GM19372 (cell line): ENCODE results near the gene DIDO1.

Source experiments
- ATAC-seq: cut with Tn5 transposase; IDR thresholded peaks from one replicate; pipeline ENCODE4 v1.9.1; 2021; ENCODE audit warnings: mild to moderate bottlenecking, low read depth, moderate library complexity; ENCODE audit not compliant: unreplicated experiment

DIDO1 gene

DNA sequence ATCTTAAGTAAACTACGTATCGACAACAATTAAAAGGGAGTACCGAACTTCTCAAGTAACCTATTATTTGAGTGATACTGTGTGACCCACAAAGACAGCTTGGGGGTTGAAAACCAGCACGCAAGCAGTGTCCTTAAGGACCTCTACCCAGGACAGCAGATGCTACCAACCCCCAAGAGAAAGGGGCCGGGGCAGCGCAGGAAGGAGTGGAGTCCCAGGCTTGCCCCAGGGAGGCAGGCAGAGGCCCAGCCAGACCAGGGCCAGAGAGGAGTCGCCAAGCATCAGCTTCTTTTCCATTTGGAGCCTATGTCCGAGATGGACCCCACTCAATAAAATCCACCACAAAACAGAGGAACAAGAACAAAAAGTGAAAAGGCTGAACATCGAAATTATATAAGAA lies 11.9 kb downstream of the DIDO1 start:
- no peak for ATAC-seq

DNA sequence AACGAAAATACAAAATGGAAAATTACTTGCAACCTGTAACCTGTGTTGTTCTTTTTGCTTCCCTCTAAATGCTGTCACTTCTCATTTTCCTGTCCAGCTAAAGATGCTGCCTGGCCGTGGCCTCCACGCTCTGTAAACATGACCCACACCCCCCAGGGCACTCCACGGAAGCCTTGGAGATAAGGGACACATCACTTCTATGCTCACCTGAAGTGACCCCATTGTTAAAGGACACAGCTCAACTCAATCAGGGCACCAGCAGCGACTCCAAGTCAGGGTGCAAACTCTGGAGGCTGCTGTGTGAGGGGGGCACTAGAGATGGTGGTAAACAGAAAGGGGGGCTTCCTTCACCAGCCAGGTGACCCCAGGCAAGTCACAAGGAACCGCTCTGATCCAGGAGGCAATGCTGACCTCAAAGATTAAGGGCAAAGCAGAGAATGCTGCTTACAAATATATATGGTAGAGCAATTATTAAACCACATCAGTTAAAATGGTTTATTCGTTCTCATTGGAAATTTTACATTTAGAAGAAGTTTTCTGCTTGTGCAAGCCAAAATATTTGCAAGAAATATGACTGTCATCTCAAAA lies 13.2 kb downstream of the DIDO1 start:
- no peak for ATAC-seq

DNA sequence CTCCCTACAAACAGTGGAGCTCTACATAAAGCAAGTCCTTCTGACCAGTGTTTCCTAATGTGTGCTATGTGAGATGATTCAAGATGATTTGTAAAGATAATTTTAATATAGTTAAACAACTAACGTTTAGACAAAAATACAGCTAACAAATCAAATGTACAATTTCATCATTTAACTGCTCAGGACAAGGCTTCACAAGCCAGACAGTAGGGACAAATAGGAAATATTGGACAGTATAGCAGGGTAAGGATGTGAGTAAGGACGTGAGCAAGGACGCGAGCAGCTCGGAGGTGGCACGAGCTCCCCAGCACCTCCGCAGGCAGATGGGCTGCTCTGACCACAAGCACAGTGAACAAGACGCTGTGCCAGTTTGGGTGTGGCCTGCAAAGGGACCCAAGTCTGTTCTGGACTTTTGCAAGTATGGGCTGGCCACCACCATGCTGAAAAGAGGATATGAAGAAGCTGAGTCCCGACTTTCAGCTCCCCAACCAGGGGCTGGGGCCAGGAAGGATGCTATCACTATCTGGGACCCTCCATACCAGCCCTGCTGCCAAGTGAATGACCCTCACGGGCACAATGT lies 14.5 kb downstream of the DIDO1 start:
- no peak for ATAC-seq

DNA sequence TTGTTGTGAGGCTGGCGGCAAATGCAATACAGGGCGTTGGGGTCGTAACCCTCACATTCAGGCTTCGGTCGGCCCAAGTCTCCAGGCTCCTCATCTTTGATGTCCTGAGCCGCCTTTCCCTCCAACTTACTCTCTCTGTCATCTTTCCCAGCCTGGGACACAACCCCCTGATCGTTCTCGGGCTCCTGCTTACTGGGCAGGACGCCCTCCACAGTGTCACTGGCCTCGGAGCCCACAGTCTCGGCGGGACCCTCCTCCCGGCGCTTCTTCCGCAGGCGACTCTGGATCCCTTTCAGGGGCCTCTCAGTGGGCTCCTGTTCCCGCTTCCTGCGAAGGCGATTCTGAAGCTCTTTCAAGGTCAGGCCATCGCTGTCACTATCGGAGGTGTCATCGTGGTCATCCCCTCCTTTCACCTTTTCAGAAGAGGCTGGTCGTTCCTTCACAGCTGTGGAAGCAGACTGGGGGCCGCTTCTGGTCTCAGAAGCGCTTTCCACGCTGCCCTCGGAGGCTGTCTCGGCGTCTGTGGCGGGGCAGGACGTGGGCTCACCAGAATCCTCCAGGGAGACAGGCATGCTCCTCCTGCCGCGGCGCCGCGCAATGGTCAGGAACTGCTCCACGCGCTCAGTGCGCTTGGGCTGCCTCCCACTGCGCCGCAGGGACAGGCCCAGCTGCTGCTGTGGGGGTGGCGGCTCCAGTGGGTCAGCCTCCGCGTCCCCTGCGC lies 15.4 kb downstream of the DIDO1 start:
- no peak for ATAC-seq

DNA sequence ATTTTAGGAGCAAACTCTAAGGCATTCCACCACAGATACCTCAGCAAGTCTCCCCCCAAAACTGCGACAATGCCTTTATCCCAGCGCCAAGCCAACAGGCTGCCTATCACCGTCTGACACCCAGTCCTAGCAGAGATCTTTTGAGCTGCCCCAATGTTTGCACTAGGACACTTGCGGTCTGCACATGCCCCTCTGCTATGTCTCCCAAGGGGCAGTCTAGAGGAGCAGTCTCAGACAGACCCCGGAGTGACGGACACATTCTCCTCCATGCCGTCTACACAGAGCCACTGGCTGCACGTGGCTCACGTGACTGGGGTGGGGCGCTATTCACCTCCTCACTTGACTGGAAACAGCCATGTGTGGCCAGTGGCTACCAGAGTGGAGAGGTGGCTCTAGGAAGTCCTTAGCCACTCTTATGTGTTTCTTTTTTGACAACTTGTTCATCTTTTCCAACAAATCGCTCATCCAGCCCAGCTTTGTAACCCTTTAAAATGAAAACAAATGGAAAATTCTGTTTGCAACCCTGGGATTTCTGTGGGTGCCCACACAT lies 16.0 kb downstream of the DIDO1 start:
- ATAC-seq = no peak

DNA sequence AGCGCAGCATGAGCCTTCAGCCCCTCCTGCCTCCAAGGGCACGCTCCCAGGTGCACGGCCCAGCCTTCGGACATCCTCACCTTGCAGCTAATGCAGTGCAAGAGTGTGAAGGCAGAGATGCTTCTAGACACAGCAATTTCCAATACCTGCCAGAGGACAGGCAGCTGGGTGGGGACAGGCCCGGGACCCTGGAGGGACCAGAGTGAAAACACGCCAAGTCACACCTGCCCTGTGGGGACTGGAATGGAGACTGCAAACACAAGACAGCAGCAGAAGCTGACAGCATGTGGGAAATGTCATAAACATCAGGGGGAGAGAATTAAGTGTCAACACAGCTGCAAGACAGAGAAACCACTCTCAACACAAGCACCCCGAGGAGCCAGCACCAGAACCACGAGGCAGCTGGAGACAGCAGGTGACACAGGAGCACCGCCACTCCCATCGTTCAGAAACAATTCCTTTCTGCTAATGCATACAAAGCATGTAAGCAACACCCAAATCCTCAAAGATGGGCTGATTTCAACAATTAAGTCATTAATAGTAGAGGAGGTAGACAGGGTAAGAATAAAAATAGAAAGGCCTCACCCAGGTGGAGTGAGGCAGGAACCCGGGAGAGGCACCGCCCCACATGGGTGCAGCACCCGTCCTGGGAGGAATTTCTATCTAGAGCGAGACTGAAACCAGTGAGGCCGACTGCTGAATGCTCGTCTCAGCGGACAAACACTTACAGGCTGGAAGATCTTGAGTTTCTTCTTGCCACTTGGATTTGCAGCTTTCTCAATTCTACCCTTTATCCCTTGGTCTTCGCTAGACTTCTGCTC lies 17.1 kb downstream of the DIDO1 start:
- ATAC-seq = no peak

DNA sequence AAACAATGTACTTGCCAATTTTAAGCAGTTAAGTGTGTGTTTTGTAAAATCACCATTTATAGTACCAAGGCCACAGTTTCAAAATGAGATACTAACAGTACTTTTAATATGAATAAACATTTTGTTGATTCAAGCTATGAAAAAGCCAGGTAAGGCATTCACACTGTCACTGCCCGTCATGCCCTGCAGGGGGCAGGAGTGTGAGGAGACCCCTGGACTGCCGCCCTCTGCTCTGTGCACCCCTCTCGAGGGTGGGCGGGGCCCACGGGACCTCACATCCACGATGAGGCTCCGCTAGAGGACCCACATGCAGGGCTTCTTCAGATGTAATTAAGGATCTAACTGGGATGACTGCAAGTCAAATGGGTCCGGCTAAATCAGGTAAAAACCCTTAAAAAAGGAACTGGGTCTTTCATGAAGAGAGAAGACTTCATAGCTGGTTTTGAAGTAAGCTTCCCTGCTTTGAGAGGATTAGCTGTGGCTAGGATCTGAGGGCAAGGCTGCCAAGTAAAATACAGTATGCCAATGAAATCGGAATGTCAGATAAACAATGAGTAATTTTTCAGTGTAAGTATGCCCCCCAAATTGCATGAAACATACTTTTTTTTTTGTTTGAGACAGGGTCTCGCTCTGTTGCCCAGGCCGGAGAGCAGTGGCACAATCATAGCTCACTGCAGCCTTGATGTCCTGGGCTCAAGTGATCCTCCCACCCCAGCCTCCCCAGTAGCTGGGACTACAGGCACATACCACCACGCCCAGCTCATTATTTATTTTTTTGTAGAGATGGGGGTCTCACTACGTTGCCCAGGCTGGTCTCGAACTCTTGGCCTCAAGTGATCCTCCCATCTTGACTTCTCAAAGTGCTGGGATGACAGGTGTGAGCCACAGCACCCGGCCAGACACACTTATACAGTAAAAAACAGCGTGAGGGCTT lies 18.7 kb downstream of the DIDO1 start:
- no peak for ATAC-seq

DNA sequence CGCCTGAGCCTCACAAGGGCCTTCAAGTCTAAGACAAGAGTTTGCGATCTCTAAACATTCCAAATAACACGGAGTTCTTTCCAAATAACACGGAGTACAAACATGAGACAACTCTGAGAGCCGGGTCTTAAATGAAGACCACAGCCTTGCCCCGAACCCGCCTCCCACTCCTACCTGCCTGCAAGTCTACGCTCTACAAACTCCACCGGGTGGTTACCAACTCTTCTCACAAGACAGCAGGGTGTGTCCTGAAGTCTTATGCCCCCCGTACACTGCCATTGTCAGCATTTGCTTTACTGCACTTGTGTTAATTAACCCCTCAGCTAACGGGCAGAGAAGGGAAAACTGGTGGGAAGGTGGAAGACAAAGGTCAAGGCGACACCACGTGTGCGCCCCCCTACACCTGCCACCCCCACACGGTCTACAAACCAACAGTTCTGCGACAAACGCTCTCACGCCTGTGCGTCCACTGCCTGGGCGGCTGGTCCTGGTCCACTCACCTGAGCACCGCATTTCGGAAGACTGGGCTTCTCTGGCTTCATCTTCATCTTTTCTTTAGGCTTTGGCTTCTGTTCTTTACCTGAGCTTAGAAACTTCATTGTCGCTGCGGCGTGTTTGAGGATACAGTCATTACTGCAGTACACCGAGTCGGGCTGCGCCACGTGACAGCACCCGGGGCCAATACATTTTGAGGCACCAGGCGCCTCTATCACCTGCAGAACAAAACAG lies 19.5 kb downstream of the DIDO1 start:
- no peak for ATAC-seq

DNA sequence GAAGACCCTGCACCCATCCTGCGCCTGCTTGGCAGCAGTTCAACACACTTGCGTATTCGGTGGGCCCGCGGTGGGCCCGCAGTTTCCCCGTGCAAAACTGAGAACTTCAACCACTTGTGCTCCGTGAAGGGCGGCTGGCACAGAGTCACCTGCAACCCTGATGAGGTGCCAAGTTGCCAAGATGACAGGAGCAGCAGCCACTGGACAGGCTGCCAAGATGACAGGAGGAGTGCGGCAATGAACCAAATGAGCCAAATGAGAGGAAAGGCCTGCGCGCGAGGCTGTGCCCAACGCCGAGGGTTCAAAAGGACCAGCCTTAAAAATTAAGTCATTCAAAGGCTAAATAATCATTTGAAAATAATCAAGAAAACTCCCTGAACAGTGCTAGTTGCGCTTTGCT lies 20.1 kb downstream of the DIDO1 start:
- ATAC-seq = no peak

DNA sequence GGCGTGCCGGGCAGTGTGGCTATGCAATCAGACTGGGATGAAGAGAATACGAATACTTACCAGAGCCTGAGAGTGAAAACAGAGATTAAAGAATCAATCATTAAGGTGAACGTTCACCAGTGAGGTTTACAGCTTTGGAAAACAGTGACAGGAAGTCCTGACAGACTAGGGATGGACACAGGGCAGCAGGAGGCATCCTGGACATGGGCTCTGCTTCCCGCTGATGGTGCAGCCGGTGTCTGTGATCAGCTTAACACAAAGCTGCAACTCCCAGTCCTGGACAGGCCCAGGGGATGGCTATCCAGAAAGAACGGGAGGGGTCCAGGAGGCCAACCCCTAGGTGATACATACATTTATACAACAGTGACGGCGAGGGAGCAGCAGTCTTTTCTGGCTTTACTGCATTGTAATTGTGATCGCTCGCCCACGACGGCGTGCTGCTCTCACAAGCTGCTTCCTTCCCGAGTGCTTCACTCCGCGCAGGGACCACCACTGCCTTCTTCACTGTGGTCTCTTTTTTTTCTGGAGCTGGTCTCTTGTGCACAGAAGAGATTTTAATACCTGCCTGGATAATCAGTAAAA lies 20.7 kb downstream of the DIDO1 start:
- ATAC-seq = no peak

DNA sequence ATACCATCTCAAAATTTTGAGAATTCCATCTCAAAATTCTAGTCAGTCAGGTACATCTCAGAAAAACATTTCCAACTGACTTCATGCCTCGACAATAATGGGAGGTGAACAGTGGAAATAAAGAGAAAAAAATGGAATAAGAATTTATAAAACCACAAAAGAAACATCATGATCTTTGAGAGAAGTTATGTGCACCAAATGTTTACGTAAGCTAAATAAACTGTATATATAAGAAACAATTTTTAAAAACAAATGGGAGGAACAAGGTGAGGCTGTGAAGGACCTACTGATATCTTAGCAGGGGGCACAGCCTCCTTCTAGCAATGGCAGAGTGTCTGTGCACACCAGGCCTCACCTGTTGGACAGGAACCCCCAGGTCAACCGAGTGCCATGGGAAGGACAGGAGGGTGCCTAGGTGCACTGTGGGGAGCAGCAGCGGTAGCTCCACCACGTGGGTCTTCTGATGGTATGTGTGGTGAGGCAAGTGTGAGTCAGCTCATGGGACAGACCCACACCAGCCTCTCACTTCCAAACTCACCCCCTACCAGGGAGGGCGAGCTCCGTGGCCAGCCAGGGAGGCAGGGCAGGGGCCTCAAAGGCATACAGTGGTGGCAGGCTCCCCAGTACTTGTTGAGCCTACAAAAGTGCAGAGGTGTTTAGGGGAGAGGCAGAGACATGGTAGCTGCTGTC lies 23.2 kb downstream of the DIDO1 start:
- no peak for ATAC-seq

DNA sequence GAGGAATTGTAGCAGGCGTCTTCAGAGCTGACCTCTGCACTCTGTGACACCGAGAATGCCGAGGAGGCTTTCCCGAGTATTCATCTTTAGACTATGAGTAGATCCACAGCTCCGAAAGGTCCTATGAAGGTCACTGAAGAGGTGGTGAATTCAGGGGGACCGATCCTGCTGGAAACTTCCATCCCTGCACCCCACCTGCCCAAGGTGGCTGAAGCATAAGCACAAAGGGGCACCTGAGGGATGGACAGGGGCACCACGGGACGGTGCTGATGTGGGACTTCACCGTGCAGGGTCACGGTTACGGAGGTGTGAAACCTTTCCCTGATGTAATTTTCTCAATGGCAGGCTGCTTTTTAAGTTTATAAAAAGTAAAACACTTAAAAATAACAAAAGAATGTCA lies 24.4 kb downstream of the DIDO1 start:
- no peak for ATAC-seq

DNA sequence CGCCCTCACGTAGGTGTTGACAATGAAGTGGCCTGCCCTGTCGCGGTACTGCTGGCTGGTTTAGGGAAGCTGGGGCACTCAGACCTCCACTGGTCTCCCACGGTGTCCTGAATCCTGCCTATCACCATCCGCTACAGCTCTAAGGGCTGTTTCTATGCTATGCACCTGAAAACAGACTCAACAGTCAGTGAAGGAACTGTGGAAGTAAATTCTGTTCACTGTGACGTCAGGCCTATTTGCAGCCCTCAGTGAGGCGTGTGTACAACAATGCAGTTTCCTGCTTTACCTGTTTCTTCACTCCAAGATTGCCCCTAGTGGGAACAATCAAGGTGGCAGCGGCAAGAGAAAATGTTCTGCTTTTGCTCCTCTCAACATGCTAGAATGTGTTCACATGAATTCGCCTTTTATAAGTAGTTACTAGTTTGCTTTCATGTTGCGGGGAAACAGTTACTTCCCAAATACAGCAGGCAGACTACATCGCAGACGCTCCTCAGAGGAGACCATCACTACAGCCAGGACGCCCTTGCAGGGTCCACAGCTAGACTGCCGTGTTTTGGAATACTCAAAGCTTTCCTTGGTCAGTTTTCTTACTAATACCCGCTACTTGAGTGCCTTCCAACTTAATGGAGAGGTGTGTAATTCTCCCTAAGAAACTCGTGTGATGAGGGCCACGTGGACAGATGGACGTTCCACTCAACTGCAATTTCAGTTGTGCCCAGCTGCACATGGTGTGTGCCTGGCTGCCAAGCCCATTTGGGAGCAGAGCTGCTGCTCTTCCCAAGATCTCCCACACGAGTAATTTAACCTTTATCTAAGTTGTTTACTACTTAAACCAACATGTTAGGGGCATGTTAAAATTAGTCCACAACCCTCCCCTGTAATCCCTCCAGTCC lies 25.4 kb downstream of the DIDO1 start:
- ATAC-seq = no peak

DNA sequence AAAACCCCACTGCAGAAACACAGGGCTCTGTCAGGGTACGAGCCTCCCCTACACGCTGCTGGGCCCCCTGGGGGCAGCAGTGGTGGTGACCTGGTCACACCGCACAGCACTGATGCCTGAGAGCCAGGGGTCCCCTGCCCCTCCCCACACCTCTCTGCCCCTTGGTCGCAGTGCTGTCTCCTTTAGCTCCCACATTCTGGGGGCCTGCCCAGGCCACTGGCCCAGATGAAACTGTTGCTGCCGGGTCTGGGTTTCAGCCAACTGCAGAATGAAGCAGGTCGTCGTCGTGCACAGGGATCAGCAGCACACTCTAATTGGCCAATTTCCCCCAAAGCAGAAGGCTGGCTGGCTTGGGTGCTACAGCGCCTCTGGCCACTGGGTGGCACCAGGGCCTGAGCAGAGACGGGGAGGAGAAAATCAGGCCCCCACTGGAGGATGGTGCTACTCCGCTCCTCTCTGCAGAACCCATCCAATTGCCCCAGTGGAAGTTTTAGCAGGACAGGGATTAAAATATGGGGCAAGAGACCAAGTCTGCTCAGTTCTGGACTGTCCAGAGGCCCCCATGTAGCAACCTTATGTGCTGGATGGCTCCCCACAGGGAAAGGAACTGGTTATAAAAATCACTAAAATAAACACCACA lies 26.1 kb downstream of the DIDO1 start:
- ATAC-seq = peak; percentile 86

DNA sequence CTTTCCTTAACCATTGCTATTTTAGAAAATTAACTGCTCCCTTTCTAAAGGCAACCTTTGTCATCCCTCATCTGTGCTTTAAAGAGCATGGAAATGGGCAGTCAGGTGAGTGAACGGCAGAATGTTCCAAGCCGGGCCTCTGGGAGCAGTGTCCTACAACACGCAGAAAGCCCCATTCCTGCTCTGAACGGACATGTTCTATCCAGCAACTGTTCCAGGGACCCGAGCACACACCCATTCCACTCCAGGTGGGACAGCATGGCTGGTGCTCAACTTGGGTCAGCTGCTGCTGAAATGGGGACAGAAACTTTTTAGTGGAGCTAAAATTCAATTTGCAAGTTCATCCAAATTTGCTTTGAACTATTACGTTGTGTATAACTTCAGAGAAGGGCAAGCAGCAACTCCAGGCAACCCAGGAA lies 26.7 kb downstream of the DIDO1 start:
- ATAC-seq = no peak

DNA sequence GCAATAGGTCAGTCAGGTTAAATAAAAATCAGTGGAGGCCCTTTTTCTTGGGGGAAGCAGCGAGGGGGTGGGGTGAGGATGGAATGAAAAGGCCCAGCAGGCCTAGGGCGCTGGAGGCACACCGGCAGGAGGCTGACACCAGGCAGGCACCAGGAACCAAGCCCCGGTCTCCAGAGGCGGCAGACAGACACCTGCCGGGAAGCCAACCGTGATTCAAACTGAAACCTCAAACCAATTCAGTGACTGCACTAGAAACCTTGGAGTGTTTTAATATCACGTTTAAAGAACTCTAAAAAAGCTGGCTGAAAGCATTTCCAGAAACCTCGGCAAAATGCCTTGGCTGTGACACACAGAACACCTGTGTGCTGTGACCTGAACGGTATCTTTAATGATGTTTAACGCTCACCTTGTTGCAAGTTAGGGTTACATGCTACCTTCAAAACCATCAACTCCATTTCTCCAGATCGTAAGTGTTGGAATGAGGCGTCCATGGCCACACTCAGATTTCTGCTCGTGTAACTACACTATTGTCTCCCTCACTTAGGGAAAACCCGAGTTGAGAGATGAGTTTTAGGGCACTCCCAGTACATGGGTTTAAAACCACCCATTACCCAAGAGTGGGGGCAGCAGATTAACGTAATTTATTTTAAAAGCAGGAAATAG lies 27.2 kb downstream of the DIDO1 start:
- ATAC-seq = no peak
